Measurements from ENCODE around the gene MYG1. TPM values are rescaled to one million over a fixed set of nuclear protein-coding genes. Genes with fewer than 3 reads are reported as not detected.
A peak's percentile ranks its signal among the peaks of the same experiment; 100 is the strongest.
"Not testable (repeated sequence)": the region's sequence is repeated elsewhere in the genome, so short reads cannot be mapped to it uniquely, and the experiment has no call there.

MYG1 gene
- polyA plus RNA-seq, 1 donor (not counting 4 experiments of a cell fraction or from before 2014, with no cell fraction given): 27.2 TPM

DNA sequence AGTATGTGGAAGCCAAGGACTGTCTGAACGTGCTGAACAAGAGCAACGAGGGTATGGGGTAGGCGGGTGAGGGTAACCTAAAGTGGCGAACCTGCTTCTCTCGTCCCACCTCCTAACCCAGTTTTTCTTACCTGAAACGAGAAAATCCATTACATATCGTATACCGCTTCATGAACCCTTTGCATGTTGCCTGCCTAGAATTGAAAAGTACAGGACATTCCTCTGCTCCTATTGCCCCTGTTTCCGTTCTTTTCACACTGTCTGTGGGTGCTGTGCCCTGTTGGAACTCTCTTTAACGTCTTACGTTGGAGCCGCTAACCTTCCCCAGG is 3.6 kb upstream of the MYG1 start:
- Histone ChIP-seq H3K27ac (ENCODE audit: control insufficient read depth, insufficient read depth, low read length) (peak overlapping the region; percentile 70), H3K9me1 (ENCODE audit: control insufficient read depth, extremely low read depth, insufficient read depth, low read length) (no peaks in the 10 kb centered on the region), H3K79me2 (ENCODE audit: control insufficient read depth, insufficient read depth, low read length) (peaks cover 35% of the 10 kb centered on the region), H3K27me3 (ENCODE audit: control insufficient read depth, extremely low read depth, insufficient read depth, low read length) (no peaks in the 10 kb centered on the region), H3K4me2 (ENCODE audit: control insufficient read depth, extremely low read depth, insufficient read depth, low read depth, low read length) (peak overlapping the region; percentile 64), H2AFZ (ENCODE audit: control insufficient read depth, low read length) (peak overlapping the region; percentile 98), H3K9me3 (ENCODE audit: control insufficient read depth, low read depth, low read length) (no peaks in the 10 kb centered on the region), H4K20me1 (ENCODE audit: control insufficient read depth, extremely low read depth, insufficient read depth, low read length) (no peaks in the 10 kb centered on the region), H3K4me3 (ENCODE audit: control insufficient read depth in 2 of 3, extremely low read depth in 1 of 3, insufficient read depth in 2 of 3, low read depth in 1 of 3, low read length in 3 of 3) (peak overlapping the region; percentile 67 to 96 (median 75)), H3K4me1 (ENCODE audit: control insufficient read depth, extremely low read depth, insufficient read depth, low read length) (peaks cover 26% of the 10 kb centered on the region), H3K36me3 (ENCODE audit: control insufficient read depth in 2 of 2, extremely low read depth in 1 of 2, insufficient read depth in 2 of 2, low read length in 2 of 2) (peaks cover 5 to 31% of the 10 kb centered on the region in 2 experiments), H3K9ac (ENCODE audit: control insufficient read depth, extremely low read depth, insufficient read depth, low read length) (peak overlapping the region; percentile 89)
- no peak for TF ChIP-seq EZH2 (IDR thresholded peaks at IDR 0.05; ENCODE audit: low read length)
- TF ChIP-seq, protein P1, sequence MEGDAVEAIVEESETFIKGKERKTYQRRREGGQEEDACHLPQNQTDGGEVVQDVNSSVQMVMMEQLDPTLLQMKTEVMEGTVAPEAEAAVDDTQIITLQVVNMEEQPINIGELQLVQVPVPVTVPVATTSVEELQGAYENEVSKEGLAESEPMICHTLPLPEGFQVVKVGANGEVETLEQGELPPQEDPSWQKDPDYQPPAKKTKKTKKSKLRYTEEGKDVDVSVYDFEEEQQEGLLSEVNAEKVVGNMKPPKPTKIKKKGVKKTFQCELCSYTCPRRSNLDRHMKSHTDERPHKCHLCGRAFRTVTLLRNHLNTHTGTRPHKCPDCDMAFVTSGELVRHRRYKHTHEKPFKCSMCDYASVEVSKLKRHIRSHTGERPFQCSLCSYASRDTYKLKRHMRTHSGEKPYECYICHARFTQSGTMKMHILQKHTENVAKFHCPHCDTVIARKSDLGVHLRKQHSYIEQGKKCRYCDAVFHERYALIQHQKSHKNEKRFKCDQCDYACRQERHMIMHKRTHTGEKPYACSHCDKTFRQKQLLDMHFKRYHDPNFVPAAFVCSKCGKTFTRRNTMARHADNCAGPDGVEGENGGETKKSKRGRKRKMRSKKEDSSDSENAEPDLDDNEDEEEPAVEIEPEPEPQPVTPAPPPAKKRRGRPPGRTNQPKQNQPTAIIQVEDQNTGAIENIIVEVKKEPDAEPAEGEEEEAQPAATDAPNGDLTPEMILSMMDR (optimal IDR thresholded peaks at IDR 0.05 in 1 of 3, IDR thresholded peaks at IDR 0.05 in 1 of 3, conservative IDR thresholded peaks at IDR 0.05 in 1 of 3; ENCODE audit: extremely low read depth in 1 of 3, insufficient read depth in 2 of 3, low read length in 3 of 3): no peak
- FAIRE-seq: no peak
- dilution Hi-C loops (cut with MboI; ENCODE audit: extremely low pct_ligation_motif_present, low sequenced_read_pairs): no loop called here
- DNase-seq (ENCODE audit: low read depth, low spot score): no peak

DNA sequence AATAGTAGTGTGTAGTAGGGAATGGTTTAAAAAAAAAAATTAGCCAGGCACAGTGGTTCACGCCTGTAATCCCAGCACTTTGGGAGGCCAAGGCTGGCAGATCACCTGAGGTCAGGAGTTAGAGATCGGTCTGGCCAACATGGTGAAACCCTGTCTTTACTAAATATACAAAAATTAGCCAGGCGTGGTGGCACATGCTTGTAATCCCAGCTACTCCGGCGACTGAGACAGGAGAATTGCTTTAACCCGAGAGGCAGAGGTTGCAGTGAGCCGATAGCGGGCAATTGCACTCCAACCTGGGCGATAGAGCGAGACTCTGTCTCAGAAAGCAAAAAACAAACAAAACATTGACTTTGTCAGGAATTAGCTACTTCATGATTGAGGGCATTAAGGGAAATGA is 2.4 kb upstream of the MYG1 start:
- DNase-seq (ENCODE audit: low read depth, low spot score); H3K4me2 ChIP-seq (ENCODE audit: control insufficient read depth, extremely low read depth, insufficient read depth, low read depth, low read length); H3K9ac ChIP-seq (ENCODE audit: control insufficient read depth, extremely low read depth, insufficient read depth, low read length); H3K27me3 ChIP-seq (ENCODE audit: control insufficient read depth, extremely low read depth, insufficient read depth, low read length); H2AFZ ChIP-seq (ENCODE audit: control insufficient read depth, low read length); H3K27ac ChIP-seq (ENCODE audit: control insufficient read depth, insufficient read depth, low read length); FAIRE-seq; H4K20me1 ChIP-seq (ENCODE audit: control insufficient read depth, extremely low read depth, insufficient read depth, low read length); H3K9me3 ChIP-seq (ENCODE audit: control insufficient read depth, low read depth, low read length); H3K4me3 ChIP-seq (ENCODE audit: control insufficient read depth in 2 of 3, extremely low read depth in 1 of 3, insufficient read depth in 2 of 3, low read depth in 1 of 3, low read length in 3 of 3); dilution Hi-C loops (cut with MboI; ENCODE audit: extremely low pct_ligation_motif_present, low sequenced_read_pairs); H3K9me1 ChIP-seq (ENCODE audit: control insufficient read depth, extremely low read depth, insufficient read depth, low read length): not testable (repeated sequence)
- peaks cover 26% of the 10 kb centered on the region for H3K4me1 ChIP-seq (ENCODE audit: control insufficient read depth, extremely low read depth, insufficient read depth, low read length)
- H3K36me3 ChIP-seq (ENCODE audit: control insufficient read depth in 2 of 2, extremely low read depth in 1 of 2, insufficient read depth in 2 of 2, low read length in 2 of 2): peaks cover 7 to 24% of the 10 kb centered on the region in 2 experiments
- peaks cover 38% of the 10 kb centered on the region for H3K79me2 ChIP-seq (ENCODE audit: control insufficient read depth, insufficient read depth, low read length)

DNA sequence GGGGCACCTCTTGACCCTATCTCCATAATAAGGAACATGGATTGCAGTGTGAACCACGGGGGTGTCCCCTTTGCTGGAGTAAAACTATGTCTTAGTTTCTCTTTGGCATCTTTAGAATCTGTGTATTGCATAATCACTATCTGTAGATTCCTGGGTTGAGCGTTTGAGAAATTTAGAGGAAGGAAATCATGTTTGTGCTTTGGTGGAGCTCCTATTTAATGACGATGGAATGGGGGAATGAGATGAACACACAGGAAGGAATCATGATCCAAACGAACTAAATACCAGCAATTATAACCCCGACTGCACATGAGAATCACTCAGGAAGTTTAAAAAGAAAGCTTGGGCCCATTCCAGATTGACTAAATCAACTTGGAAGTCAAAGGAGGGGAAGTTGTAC is 1.3 kb upstream of the MYG1 start:
- TF ChIP-seq, protein P1 (optimal IDR thresholded peaks at IDR 0.05 in 1 of 3, IDR thresholded peaks at IDR 0.05 in 1 of 3, conservative IDR thresholded peaks at IDR 0.05 in 1 of 3; ENCODE audit: extremely low read depth in 1 of 3, insufficient read depth in 2 of 3, low read length in 3 of 3): no peak
- TF ChIP-seq EZH2 (IDR thresholded peaks at IDR 0.05; ENCODE audit: low read length): no peak
- no peak for FAIRE-seq
- H3K27ac ChIP-seq (ENCODE audit: control insufficient read depth, insufficient read depth, low read length): no peak overlapping the region
- peaks cover 44% of the 10 kb centered on the region for H3K79me2 ChIP-seq (ENCODE audit: control insufficient read depth, insufficient read depth, low read length)
- DNase-seq (ENCODE audit: low read depth, low spot score): no peak
- peaks cover 11 to 25% of the 10 kb centered on the region in 2 experiments for H3K36me3 ChIP-seq (ENCODE audit: control insufficient read depth in 2 of 2, extremely low read depth in 1 of 2, insufficient read depth in 2 of 2, low read length in 2 of 2)
- H3K9me1 ChIP-seq (ENCODE audit: control insufficient read depth, extremely low read depth, insufficient read depth, low read length): peaks cover 2% of the 10 kb centered on the region
- H3K4me1 ChIP-seq (ENCODE audit: control insufficient read depth, extremely low read depth, insufficient read depth, low read length): peaks cover 26% of the 10 kb centered on the region
- no peak overlapping the region for H3K9ac ChIP-seq (ENCODE audit: control insufficient read depth, extremely low read depth, insufficient read depth, low read length)
- H3K4me3 ChIP-seq (ENCODE audit: control insufficient read depth in 2 of 3, extremely low read depth in 1 of 3, insufficient read depth in 2 of 3, low read depth in 1 of 3, low read length in 3 of 3): no peak overlapping the region
- no peak overlapping the region for H3K4me2 ChIP-seq (ENCODE audit: control insufficient read depth, extremely low read depth, insufficient read depth, low read depth, low read length)
- no peaks in the 10 kb centered on the region for H3K27me3 ChIP-seq (ENCODE audit: control insufficient read depth, extremely low read depth, insufficient read depth, low read length)
- H3K9me3 ChIP-seq (ENCODE audit: control insufficient read depth, low read depth, low read length): no peaks in the 10 kb centered on the region
- H4K20me1 ChIP-seq (ENCODE audit: control insufficient read depth, extremely low read depth, insufficient read depth, low read length): no peaks in the 10 kb centered on the region
- no peak overlapping the region for H2AFZ ChIP-seq (ENCODE audit: control insufficient read depth, low read length)
- dilution Hi-C loops (cut with MboI; ENCODE audit: extremely low pct_ligation_motif_present, low sequenced_read_pairs): no loop called here

Data from keratinocyte (primary cell).